Transverse colon (tissue), 3 donors: ENCODE measurements around the gene SCLY.

Experiments
- CTCF ChIP-seq, 5 experiments: fragments of 200-600 bp in 3 of 5; fragments of 450-650 bp in 2 of 5; sonication (generic) in 3 of 5; IDR thresholded peaks; 1 replicate in 2 of 5; 2 replicates in 3 of 5; pipeline ENCODE4 v1.5.1; 2016 to 2017; ENCODE audit warnings: antibody characterized with exemption in 5 of 5, inconsistent platforms in 3 of 5, mild to moderate bottlenecking in 2 of 5, moderate library complexity in 1 of 5
- EP300 ChIP-seq: sonication (generic); formaldehyde crosslinking; IDR thresholded peaks from one replicate; pipeline ENCODE4 v1.6.1; 2017; ENCODE audit warnings: antibody characterized with exemption, low read depth

- TF ChIP-seq EP300 (no peak), CTCF (IDR thresholded peaks at IDR 0.05) (no peak)
Measured at GRCh38 chr2:238140040-238140439, 79.2 kb downstream of the SCLY start.
